NCI-H1436 (cell line): ENCODE measurements around the gene CHIA.

ENCODE experiments used
- DNase-seq: peaks from one replicate; lab custom pipeline; 2025; lab: John Stamatoyannopoulos, UW

The CHIA gene

GRCh38 chr1:111290630-111291029 is at the start of gene CHIA:
Gene CHIA, plus strand, starts transcription at chr1:111290851. Its CDS starts 19,617 bp downstream, at chr1:111310468.
- DNase-seq = peak; percentile 10

- no peak for DNase-seq
Observed at GRCh38 chr1:111241797-111242196, 48.9 kb upstream of the CHIA start.

DNA sequence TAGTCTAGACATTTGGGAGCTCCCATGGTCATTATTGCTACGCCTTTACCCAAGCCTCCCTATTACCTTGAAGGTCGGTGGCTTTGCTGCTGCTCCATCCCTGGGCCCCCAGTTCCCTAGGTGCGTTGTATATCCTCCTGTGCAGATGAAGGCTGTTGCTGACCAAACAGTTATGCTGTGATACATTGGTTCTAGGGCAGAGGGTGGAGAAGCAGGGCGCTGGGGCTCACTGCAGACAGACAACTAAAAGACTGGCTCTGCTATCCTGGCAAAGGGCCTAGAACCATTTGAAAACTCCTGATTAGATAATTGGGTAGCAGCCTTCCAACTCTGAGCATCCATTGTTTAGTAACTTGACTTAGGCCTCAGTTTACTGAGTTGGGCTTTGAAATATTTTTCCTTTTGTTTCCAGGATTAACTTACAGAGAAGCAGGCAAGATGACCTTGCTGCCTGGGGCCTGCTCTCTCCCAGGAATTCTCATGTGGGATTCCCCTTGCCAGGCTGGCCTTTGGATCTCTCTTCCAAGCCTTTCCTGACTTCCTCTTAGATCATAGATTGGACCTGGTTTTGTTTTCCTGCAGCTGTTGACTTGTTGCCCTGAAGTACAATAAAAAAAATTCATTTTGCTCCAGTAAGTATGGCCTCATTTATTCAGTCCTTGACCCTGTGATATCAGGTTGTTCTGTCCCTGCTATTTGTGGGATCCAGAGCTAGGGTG is 47.7 kb upstream of the CHIA start:
- DNase-seq = no peak

GRCh38 chr1:111247125-111247838 is 43.4 kb upstream of the CHIA start:
- DNase-seq = no peak

DNA sequence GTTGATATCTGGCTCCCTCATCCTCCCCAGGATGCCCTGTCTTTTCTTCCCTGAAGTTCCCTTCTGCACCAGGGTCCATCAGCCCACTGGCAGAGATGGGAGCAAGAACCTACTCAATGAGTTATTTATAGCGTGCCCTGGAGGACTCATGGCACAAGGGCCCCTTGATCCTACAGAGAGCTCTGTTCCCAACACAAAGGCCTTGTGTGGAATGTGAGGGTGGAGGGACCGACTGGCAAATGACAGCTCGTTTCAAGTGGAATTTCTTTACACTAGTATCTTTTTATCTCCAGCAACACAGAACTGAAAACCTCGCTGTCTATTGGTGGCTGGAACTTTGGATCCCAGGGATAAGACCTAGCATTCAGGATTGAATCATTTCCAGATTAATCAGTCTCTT is 40.7 kb upstream of the CHIA start:
- DNase-seq = no peak

DNA sequence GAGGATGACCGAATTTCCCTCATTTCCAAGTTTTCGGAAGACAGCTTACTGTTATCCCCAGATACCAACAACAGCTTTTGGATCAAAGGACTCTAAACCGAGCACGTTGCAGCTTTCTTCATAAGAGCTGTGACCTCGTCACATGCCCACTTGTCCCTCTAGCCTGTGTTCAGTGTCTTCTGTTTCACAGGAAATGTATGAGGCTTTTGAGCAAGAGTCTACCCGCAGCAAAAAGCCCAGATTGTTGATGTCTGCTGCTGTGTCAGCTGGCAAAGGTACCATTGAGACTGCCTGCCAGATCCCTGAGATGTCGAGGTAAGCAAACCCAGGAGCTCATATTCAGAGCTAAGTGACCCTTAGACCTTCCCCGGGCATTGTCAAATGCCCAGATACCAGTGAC is 39.1 kb upstream of the CHIA start:
- no peak for DNase-seq

- DNase-seq = no peak
Observed at GRCh38 chr1:111252786-111253185, 37.9 kb upstream of the CHIA start.

DNA sequence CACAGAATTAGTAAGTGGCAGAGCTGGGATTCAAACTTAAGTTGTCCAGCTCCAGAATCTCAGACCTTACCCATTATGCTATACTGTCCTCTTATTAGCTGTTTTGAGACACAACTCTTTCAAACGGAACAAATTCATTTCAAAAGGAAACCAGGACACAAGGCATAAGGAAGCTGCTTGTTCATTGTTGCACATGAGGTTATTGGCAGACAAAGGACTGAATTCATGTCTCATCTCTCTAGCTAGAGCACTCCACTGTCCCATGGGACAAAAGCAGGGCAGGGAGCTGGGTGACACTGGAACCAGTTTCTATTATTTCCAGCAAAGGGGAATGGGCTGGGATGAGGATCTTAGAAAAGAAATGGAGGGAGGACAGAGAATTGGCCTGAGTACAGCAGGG is 36.8 kb upstream of the CHIA start:
- DNase-seq = no peak

GRCh38 chr1:111256988-111257658 is 33.5 kb upstream of the CHIA start:
- DNase-seq = no peak

DNA sequence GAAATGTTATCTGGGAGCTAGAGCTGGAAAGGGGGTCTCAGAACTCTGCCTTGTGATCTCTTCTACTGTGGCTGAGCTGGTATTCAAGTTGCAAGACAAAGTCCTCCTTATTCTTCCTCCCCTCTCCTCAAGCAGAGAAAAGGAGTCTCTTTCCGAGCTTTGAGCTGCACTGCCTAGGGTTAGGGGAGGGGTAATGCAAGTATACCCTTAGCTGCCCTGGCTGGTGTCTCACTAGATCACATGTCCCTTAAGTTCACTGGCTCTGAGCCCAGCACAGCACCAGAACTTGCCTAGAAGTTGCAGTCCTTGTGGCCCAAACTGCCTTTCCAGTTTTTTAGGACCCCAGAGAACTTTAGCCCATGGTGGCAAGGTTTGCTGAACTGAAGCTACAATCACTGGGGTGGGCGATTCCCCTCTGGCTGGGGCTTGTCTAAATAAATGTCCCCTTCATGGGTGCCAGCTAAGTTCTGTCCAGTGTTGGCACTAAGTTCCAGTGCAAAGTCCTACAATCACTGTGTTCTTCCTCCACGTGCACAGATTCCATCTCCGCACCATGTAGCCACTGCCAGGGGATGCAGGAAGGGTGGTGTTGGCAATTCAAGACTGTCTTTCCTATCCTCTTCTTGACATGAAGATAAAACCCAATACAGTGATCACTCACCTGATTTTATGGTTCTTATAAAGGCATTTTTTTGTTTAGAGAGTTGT is 22.7 kb upstream of the CHIA start:
- no peak for DNase-seq

DNA sequence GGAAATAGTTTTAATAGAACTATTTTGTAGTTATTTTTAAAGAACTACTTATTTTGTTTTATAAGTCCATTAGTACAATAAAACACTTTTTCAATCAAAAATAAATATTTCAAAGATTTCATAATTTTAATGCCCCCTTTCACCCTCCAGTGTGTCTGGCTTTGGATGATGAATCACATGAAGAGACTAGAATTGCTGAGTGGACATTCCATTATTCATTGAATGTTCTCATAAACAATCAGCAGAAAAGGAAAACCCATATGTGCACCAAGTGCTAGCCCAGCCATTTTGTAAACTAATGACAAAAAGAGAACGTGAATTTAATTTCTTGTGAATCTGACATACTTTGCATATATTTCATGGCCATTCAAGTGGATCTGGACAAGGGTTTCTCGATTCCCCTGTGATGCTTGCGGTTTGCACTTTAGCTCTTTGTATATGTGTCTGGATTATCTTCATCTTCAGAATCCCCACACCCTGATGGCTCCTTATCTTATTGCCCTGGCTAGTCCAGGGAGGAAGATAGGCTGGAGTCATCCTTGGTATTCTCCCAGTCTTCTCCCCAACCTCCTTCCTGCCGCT is 20.7 kb upstream of the CHIA start:
- no peak for DNase-seq

DNA sequence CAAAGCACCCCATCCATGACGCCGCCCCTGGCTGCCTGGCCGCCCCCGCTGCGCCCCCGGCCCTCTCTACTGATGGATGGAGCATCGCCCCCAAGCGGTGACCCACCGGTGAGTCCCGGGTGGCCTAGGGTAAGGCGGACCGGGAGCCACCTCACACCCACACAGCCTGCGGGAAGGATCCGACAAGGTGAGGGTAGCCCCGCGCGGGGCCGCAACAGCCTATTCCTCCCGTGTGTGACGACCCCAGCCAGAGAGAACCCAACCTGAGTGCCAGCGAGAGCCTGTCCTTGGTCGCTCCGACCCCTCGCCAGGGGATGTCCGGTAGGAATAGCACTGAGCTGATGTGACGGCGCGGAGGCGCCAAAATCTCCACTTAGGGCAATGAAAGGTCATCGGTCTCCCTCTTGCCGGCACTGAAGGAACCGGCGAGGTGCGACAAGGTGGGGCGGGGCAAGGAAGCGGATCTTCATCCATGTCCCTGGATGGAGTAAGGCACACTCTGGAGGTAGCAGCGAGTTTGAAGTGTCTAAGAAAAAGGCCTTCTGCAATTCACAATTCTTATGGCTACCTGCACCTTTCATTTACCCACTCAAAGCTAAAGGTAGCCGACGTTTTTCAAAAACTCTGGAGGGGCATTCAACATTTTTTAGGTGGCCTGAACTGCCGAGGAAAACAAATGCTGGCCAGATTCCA is 19.7 kb upstream of the CHIA start:
- no peak for DNase-seq

- DNase-seq = no peak
Observed at GRCh38 chr1:111271464-111271801, 19.2 kb upstream of the CHIA start.

DNA sequence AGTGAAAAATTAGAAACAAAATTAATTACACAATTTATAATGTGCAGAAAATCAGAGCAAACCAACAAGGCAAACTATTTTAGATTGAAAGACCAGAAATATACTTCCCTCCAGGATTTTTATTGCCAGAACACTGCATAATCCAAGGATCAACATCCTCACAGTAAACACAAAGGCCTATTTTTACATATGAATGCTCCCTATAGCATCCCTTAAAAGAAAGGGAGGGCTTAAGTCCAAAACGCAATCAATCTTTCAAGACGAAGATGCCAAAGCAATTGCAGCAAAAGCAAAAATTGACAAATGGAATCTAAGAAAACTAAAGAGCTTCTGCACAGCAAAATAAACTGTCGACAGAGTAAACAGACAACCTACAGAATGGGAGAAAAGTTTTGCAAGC is 18.6 kb upstream of the CHIA start:
- DNase-seq = no peak

- DNase-seq = no peak
Observed at GRCh38 chr1:111274653-111275052, 16.0 kb upstream of the CHIA start.

DNA sequence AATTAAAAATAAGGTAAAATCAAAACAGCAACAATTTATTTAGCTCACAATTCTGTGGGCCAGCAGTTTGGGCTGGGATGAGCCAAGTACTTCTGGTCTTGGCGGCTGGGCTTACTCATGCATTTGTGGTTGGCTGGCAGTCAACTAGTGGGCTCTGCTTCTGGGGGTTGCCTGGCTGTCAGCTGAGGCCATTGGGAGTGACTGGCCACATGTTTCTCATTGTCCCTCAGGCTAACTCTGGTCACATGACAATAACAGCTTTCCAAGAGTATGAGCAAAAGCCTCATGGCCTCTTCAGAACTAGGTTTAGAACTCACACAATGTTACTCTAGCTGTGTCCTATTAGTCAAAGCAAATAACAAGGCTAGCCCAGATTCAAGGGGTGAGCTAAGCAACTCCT is 15.6 kb upstream of the CHIA start:
- DNase-seq = no peak

DNA sequence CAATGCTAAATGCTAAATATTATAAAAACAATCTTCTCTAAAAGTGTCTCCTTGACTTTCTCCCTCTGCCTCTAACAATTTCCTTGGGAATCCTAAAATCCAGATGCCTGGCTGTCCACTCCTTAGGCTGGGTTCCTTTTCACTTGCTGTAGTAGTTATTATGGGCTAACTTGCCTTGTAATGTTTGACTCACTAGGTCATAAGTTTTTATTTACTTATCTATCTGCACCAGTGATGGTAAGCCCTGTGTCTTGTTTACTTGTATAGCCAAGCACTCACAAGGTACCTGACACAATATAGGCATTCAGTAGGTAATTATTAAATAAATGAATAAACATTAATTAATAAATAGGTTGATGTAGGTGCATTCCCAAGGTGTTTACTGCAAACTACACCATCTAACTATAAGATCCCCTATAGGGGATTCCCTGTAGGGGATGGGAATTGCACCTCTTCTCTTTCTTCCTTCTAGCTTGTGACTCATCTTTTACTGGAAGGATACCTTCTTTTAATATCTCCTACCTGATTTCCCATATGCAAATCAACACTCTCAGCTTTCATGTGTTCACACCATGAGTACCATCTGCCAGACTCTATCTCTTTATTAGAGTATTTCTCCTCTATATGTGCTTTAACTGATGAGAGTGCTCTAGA is 14.7 kb upstream of the CHIA start:
- DNase-seq = no peak

GRCh38 chr1:111279144-111279543 is 11.5 kb upstream of the CHIA start:
- no peak for DNase-seq

DNA sequence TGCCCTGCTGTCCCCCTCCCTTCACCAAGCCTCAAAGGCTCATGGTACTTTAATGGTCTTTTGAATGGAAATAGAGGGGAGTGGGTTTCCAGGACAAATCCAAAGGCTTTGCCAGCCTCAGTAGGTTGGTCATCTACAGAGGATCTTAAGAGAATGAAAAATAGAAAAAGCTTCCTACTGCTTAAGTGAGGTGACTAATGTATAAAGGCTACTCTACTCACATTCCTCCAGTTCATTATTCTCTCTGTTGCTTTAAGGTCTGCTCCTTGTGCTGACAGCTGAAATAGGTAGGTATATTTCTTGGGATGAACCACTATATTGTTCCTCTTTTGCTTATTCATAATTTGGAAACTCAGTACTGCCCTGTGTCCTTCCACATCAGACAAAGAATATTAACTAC is 10.4 kb upstream of the CHIA start:
- DNase-seq = no peak

DNA sequence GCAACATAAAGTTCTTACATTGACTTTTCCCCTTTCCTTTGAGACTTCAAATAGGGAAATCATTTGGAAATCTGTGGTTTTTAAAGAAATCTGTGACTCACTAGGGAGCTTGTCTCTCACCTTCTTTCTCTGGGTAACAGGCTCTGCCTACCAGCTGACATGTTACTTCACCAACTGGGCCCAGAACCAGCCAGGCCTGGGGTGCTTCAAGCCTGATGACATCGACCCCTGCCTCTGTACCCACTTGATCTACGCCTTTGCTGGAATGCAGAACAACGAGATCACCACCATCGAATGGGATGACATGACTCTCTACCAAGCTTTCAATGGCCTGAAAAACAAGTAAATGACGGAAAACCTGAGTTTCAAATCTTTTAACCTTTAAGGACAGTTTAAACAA is 9.2 kb upstream of the CHIA start:
- DNase-seq = no peak

GRCh38 chr1:111283838-111284237 is 6.8 kb upstream of the CHIA start:
- no peak for DNase-seq
